Prostate gland (tissue), 2 donors: ENCODE measurements around the gene GPR68. TPM values are rescaled to one million over a fixed set of nuclear protein-coding genes. Genes with fewer than 3 reads are reported as not detected.

Source experiments
- DNase-seq: peaks from one replicate; pipeline ENCODE4 v3.0.0-alpha.2; 2019; ENCODE audit warnings: low spot score
- H3K27ac ChIP-seq, 2 donors: fragments of 200-600 bp; sonication (generic); 2 replicates each; pipeline ENCODE4 v1.5.1; 2017 to 2019
- H3K27me3 ChIP-seq: fragments of 200-600 bp; sonication (generic); replicated peaks from 2 replicates; pipeline ENCODE4 v1.5.1; 2019; ENCODE audit not compliant: insufficient read depth
- H3K36me3 ChIP-seq, 2 donors: fragments of 200-600 bp; sonication (generic); 1 replicate in 1 of 2; 2 replicates in 1 of 2; pipeline versions ENCODE4 v1.5.1 to v1.8.1; 2017 to 2019
- H3K4me1 ChIP-seq: fragments of 200-600 bp; sonication (generic); replicated peaks from 2 replicates; pipeline ENCODE4 v1.5.1; 2019
- H3K4me3 ChIP-seq, 2 donors: fragments of 200-600 bp; sonication (generic); 2 replicates each; pipeline ENCODE4 v1.5.1; 2017 to 2019
- H3K9me3 ChIP-seq: fragments of 200-600 bp; sonication (generic); 2 replicates; pipeline ENCODE4 v1.5.1; 2017
- CTCF ChIP-seq, 4 experiments: fragments of 200-600 bp in 2 of 4; fragments of 450-650 bp in 2 of 4; sonication (generic) in 2 of 4; IDR thresholded peaks; 1 replicate in 3 of 4; 2 replicates in 1 of 4; pipeline ENCODE4 v1.5.1; 2016 to 2019; ENCODE audit warnings: antibody characterized with exemption in 4 of 4, mild to moderate bottlenecking in 2 of 4, moderate library complexity in 2 of 4
- POLR2A ChIP-seq: fragments of 450-650 bp; IDR thresholded peaks from one replicate; pipeline ENCODE4 v1.6.1; 2016; ENCODE audit warnings: antibody characterized with exemption, mild to moderate bottlenecking
- POLR2AphosphoS5 ChIP-seq: sonication (generic); formaldehyde crosslinking; IDR thresholded peaks from one replicate; pipeline ENCODE4 v1.6.1; 2017; ENCODE audit warnings: antibody characterized with exemption
- WGBS: methylation state at CpG from one replicate; pipeline ENCODE4 v1.1.5; 2018; 5-methylcytosine and 5-hydroxymethylcytosine counted together
- intact Hi-C: fragments of 100-400 bp; cut with DNase I; formaldehyde crosslinking; loops from one replicate; pipeline ENCODE4 v1.14.2; 2022
- total RNA-seq, 2 donors: library from RNA; depleted of rRNA; stranded (reverse); fragments of >200 nt; gene quantifications; one replicate each; pipeline ENCODE4 v1.1.0, GENCODE V29; 2016

Gene GPR68
- total RNA-seq, 2 donors from 2014 or later: 0.87 to 3.0 TPM

GRCh38 chr14:91284791-91285548, 40.5 kb upstream of the GPR68 start:
- intact Hi-C loops: loop anchor here (5.0 to 10.0 kb wide), 2 partner anchors 220 to 383 kb away; partner anchors contain the start of gene RPS6KA5

DNA sequence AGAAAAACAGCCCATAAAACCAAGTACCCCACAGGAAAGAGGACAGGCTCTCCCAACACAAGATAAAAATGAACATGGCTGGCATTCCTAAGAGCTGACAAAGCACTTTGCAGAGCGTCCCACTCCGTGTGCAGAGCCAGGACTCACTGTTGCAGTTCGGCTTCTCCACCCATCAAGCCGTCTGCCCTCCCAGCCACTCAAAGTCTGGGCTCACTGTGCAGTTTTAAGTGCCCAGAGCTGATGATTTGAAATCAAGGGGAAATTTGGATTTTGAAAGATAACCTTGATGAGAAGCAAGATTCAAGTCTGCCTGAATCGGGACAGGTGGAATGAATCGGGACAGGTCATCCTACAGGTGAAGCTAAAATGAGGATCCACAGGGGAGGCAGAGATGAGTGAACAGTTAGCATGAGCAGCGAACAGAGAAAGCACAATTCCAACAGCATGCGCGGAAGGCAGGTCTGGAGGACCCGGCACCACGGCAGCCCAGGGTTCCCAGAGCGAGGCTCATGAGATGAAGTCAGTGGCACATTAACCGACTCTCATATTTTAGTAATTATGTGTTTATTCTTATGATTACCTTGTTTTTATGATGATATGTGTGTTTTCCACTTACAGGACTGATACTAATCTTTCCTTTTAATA, 39.8 kb upstream of the GPR68 start:
- TF ChIP-seq POLR2A: no peak
- no peak for TF ChIP-seq POLR2AphosphoS5
- TF ChIP-seq CTCF (IDR thresholded peaks at IDR 0.05): no peak
- intact Hi-C loops: loop anchor here (5.0 to 10.0 kb wide), 2 partner anchors 219 to 382 kb away; partner anchors contain the start of gene RPS6KA5

More at GRCh38 chr14:91284791-91285548, 40.5 kb upstream of the GPR68 start:
- WGBS: 38% methylated on average over 14 of the region's 14 CpGs
- H3K4me3 ChIP-seq: no peak overlapping the region
- no peaks in the 10 kb centered on the region for H3K27me3 ChIP-seq
- H3K36me3 ChIP-seq: no peaks in the 10 kb centered on the region
- DNase-seq: no peak
- H3K9me3 ChIP-seq: no peaks in the 10 kb centered on the region
- H3K27ac ChIP-seq: peak overlapping the region; percentile 4 to 18
- no peaks in the 10 kb centered on the region for H3K4me1 ChIP-seq
- TF ChIP-seq CTCF (IDR thresholded peaks at IDR 0.05) (no peak), POLR2A (no peak), POLR2AphosphoS5 (peak; percentile 23)

GRCh38 chr14:91283666-91284065, 39.2 kb upstream of the GPR68 start:
- DNase-seq: no peak
- intact Hi-C loops: loop anchor here (5.0 to 10.0 kb wide), 2 partner anchors 219 to 381 kb away; partner anchors contain the start of gene RPS6KA5
- H3K9me3 ChIP-seq: no peaks in the 10 kb centered on the region
- H3K4me1 ChIP-seq: no peaks in the 10 kb centered on the region
- TF ChIP-seq CTCF (IDR thresholded peaks at IDR 0.05) (no peak), POLR2A (no peak), POLR2AphosphoS5 (no peak)
- no peak overlapping the region for H3K4me3 ChIP-seq
- WGBS: 81% methylated on average over 4 of the region's 4 CpGs
- no peak overlapping the region for H3K27ac ChIP-seq
- no peaks in the 10 kb centered on the region for H3K36me3 ChIP-seq
- H3K27me3 ChIP-seq: no peaks in the 10 kb centered on the region

More for the DNA sequence above, 39.8 kb upstream of the GPR68 start:
- no peaks in the 10 kb centered on the region for H3K9me3 ChIP-seq
- WGBS: 52% methylated on average over 13 of the region's 13 CpGs
- H3K4me3 ChIP-seq: no peak overlapping the region
- H3K4me1 ChIP-seq: no peaks in the 10 kb centered on the region
- no peaks in the 10 kb centered on the region for H3K36me3 ChIP-seq
- no peaks in the 10 kb centered on the region for H3K27me3 ChIP-seq
- no peak for DNase-seq
- peak overlapping the region in 1 of 2 donors; percentile 3 for H3K27ac ChIP-seq

- no peaks in the 10 kb centered on the region for H3K27me3 ChIP-seq
- H3K36me3 ChIP-seq: no peaks in the 10 kb centered on the region
- H3K4me3 ChIP-seq: no peak overlapping the region
- H3K9me3 ChIP-seq: no peaks in the 10 kb centered on the region
- no peak for TF ChIP-seq POLR2A
- TF ChIP-seq POLR2AphosphoS5: no peak
- no peak for TF ChIP-seq CTCF (IDR thresholded peaks at IDR 0.05)
- no peak for DNase-seq
- WGBS: 97% methylated on average over 12 of the region's 14 CpGs
- no peaks in the 10 kb centered on the region for H3K4me1 ChIP-seq
- intact Hi-C loops: loop anchor here (5.0 to 10.0 kb wide), 2 partner anchors 218 to 381 kb away; partner anchors contain the start of gene RPS6KA5
- no peak overlapping the region for H3K27ac ChIP-seq
These were observed 38.6 kb upstream of the GPR68 start for GRCh38 chr14:91282954-91283645.
